ENCODE data around the gene DDR2.

DDR2 gene

DNA sequence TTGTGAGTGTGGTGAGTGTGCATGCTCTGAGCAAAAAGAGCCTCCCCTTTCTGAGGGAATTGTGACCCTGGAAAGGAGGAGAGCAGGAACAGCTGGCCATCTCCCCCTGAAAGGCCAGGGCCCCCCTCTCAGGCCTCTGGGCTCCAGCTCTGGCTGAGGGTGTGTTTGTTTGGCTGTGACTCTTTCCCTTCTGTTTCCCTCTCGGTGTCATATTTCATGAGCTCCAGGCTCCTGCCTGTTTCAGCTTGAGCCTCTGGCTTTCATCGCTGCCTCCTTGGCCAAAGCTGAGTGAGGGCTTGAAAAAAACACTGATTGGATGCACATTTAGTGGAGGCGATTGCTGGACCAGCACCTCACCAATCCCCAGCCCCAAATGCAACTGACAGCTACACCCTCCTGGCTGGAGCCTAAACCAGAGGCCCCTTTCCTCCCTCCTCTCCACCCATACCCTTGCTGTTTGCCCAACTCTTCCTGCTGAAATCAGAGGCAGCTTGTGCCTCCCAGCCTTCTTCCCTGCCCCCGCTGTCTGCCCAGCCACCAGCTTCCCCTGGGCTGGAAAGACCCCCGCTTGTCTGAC is 64.1 kb downstream of the DDR2 start:
- DNase-seq (ENCODE audit: low read depth, low spot score) = no peak

DNA sequence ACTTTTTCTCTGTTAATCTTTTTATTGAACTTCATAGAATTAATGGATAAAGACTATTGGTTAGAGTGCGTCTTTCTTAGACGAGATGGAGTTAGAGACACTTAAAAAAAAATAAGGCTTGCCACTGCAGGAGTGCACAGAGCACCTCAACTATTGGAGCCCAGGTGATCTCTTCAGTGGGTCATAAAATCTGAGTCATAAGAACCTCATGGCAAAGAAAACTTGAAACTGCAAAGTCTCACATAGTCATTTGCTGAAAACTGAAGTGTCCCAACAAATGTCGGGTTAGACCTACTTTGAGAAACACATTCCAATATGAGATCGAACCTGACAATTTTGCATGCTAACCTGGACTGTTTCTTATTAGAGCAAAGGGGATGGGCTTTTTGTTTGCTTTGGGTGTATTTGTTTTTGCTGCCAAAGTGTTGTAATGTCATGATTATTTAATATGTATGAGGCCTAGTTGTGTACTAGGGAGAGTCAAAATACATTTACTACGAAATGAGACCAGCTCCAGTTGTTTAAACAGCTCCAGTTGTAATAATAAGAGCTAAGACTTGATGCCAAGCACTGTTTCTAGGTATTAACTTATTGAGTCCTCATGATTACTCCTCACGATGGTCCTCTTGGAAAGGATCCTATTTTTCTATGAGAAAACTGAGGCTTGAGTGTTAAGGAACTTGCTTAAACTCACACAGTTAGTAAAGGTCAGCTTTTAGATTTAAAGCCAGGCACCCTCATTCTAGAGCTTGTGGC is 65.1 kb downstream of the DDR2 start:
- DNase-seq (ENCODE audit: low read depth, low spot score) = no peak

DNA sequence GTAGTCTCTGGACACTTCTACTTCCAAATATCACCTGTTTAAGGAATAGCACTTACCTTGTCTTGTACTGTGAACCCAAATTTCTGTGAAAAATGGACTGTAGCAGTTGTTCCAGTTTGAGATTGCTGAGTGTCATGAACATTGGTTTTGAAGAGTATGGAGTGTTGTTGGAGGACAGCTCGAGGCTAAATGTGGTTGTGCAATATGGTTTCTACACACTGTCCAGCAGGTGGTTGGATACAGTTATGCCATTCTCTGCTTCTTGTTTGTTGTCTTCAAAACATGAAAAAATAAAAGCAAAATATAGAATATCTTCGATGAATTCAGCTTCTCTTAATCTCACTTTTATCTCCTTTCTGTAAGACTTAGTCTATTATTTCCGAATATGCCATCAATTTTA is 67.1 kb downstream of the DDR2 start:
- no peak for DNase-seq (ENCODE audit: low read depth, low spot score)

DNA sequence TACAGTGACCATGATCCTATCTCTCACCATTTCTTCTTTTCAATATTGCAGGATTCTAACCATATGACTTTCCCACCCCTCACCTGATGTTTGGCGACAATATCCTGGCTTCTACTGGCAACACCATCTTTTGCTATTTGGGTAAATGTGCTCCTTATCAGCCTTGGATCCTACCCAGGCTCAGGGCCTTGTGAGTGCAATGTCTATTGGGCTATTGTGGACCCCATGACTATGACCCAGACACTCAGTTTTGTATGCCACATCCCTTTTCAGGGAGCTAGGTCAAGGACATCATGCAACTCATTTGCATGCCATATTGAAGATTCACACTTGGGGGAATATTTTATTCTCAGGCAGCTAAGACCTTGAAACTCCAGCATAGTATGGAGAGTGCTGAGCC is 67.9 kb downstream of the DDR2 start:
- no peak for DNase-seq (ENCODE audit: low read depth, low spot score)

DNA sequence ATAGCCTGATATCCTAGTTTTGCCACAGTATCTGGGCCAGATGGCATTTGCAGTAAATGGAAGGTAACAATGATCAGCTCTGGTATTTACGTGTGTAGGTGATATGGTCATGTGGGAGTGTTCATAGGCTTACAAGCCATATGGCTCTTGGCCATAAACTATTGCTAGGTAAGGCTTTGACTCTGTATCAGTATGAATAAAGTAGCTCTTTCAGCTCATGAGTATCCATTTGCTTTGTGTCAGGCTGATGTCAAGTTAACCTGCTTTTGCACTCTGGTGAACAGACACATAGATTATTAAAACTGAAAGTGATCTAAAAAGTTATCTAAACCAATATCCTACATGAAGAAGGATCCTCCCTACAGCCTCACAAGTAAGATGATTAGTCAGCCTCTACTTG is 69.0 kb downstream of the DDR2 start:
- no peak for DNase-seq (ENCODE audit: low read depth, low spot score)

DNA sequence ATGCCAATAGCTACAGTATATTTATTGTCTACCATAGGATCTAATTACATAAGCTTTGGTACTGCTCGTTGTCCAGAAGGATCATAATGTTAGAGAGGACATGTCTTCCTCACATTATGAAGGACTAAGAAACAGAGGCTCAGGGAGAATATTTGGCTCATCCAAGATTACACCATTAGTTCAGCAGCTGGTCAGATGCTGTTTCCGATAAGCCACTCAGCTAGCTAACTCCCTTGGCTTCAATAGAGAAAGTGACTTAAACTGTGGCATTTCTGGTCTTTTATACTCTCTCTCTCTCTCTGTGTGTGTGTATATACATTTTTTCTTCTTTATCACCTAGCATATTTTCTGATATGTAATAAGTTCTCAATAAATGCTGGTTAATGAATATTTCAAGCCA is 70.4 kb downstream of the DDR2 start:
- no peak for DNase-seq (ENCODE audit: low read depth, low spot score)

DNA sequence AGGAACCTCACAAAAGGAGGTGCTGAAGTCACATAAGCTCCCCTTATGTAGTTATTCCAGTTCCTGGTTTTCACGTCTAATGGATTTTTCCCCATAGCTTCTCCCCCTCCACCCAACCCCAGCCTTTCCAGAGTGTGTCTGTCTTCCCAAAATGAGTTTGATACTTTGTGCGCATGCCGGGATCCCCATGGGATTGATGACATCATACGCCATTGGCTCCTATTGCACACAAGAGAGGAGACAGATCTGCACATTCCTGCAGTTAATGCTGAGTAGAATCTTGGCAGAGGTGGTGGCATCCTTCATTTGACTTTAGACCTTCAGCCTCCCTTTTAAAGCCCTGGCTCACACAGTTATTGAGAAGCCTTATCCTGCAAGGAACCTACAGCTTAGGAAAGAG is 71.4 kb downstream of the DDR2 start:
- DNase-seq (ENCODE audit: low read depth, low spot score) = no peak

DNA sequence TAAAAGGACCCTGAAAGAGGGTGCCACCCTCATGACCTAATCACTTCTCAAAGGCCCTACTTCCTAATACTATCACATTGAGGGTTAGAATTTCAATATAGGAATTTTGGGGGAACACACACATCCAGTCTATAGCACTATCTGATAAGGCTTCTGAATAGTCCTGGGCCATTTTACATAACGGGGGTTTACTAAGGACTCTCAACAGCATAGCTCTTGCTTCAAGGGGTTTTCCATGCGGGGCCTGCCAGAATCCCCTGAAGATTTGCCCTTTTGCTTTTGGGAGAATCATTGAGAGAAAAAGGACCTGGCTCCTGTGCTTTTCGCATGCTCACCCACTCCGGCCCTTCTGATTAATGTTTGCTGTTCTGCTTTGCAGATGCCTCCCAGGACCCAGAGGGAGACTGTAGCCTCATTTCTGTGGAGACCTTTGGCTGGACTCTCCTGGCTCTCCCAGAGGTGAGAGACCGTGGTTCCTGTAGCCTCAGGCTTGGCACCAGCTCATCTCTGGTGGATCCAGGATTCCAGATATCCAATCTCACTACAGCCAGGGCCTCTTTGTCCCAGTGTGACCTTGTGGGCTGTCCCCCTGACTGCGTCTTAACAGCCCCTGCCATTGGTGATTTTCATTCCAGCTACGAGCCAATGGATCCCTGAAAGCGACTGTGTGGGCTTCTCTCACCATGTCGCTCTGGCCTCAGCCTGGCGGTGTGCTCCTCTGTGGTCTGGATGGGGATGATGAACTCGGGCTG is 72.6 kb downstream of the DDR2 start:
- DNase-seq (ENCODE audit: low read depth, low spot score) = no peak

DNA sequence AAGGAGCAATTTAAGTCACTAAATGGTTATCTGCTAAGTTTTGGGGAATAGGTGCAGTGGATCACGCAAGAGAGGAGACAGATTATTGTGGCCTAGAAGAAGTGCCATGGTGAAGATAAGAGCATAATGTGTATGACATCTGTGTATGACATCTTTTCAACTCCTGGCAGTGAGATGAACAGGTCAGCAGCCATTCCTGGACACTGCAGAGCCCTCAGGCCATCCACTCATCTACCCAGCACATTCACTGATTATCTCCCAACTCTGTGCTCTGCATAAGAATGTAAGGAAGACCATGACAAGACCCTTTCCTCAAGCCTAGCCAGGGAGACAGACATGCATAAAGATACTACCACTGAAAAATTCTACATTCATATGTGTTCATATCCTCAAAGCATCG is 73.7 kb downstream of the DDR2 start:
- no peak for DNase-seq (ENCODE audit: low read depth, low spot score)

DNA sequence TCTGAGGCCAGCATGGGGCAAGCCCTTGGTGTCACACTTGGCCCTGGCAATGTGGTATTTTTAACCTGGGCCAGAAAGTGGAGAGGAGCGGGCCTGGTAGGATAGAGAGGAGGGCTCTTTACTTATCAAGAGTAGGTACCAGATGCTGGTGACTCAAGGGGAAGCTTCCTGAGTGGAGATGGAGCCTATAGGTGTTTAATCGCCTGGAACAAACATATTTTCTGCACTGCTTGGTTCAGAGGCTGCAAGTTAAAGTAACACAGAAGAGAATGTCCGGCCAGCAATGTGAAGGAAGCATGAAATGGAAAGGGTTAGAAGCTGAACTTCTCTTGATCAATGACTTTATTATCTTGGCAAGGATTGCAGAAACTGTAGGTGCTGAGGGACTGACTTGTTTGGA is 74.3 kb downstream of the DDR2 start:
- DNase-seq (ENCODE audit: low read depth, low spot score) = no peak

DNA sequence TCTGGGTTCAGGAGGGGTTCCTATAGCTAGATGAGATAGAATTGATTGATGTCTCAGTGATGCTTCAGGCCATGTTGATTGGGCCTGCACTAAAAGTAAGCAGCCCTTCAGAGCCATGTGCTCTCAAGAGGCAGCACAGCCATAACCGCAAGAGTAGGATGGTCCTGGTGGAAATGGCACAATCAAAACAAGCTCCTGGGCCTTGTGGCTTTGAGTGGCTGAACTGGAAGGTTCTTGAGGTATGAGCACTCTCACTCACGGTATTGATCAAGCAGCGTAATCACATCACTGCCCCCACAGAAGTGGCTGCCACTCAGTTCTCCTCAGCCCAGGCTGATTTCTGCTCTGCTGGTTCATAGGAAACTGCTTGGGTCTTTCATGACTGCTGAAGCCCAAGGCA is 76.0 kb downstream of the DDR2 start:
- no peak for DNase-seq (ENCODE audit: low read depth, low spot score)

DNA sequence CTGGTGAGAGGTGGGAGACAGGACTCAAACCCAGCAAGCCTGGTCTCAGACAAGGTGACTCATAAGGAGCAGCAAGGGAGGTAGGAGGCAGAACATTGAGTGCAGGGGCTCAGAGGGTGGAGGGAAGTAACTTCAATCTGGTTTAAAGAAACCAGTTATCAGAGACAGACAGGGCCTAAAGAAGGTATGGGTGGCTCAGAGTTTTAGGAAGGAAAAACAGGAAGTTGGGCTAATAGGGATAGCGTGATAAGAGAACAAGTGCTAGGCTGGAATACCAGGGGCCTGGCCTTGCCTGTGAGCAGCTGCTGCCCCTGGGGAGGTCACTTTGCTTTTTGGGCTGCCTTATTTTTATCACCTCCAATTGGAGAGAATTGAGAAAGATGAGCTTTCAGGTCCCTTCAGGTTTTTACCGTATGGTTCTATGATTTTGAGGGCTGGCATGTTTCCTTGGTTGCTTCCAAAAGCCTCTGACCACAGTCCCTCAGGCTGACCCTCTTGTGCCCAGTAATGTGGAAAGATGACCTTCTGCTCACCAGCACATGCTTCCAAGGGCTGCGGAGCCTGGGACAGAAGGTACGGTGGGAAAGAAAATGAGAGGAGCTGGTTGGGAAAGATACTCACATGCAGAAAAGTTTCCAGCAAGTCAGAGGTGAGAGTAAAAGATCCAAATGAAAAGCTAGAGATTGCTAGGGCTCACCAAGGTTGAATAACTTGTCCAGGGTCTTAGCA is 77.0 kb downstream of the DDR2 start:
- DNase-seq (ENCODE audit: low read depth, low spot score) = no peak

DNA sequence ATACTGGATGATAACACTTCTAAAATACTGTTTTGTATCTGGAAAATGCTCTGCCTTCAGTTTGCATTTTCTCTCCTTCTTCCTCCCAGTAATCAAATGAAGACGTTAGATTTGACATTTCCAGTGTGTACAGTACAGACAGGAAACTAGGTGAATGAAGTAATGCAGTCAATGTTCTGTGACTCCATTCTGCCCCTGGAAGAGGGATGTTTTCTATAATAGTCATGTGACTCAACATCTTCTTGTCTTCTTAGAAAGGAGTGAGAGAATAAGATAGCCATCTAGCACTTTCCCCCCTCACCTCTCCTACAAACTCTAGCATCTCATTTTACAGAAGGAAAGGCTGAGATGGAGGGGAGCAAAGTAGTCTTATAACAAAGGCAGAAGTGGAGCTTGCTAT is 77.6 kb downstream of the DDR2 start:
- no peak for DNase-seq (ENCODE audit: low read depth, low spot score)

DNA sequence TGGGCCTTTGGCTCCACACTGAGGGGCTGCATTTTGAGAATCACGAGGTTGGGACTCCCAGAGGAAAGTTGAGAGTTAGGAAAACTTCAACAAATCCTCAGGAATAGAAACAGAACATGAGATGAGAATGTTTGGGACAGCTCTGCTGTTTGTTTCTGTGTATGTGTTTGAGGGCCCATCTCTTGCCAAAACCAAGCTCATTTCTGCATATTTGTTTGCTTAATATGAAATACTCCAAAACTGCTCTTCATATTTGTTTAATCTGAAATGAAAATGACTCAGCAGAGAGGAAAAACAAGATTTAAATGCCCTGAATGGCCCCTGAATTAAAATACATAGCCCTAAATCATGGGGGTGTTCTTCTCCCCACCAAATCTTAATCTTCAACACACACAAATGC is 78.1 kb downstream of the DDR2 start:
- no peak for DNase-seq (ENCODE audit: low read depth, low spot score)

DNA sequence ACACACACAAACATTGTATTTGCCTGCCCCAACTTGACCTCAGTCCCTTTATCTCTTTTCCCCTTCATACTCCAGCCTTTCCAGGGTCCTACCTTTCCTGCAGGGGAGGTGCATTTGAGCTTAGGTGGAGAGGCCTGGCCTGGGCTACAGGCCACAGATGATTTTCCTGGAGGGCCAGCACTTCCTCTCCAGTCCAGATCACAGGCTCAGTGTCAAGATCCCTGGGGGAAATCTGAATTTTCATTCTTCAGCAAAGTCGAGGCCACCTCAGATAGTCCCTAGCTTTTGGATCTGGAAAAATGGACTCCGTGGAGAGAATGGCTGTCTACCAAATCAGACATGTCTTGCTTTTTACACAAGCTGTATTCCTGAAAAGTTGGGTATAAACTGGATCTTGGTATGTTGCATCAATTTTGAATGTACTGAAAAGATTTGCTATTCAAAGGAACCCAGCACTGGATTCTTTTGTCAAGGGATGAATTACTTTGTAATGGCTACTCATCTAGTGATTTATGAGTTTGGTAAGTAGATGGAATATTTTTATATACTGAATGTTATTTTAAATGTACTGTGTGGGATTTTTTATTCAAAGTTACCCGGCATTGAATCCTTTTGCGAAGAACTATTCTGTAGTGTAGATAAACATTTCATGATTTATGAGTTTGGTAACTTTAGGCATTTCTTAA is 78.7 kb downstream of the DDR2 start:
- no peak for DNase-seq (ENCODE audit: low read depth, low spot score)

DNA sequence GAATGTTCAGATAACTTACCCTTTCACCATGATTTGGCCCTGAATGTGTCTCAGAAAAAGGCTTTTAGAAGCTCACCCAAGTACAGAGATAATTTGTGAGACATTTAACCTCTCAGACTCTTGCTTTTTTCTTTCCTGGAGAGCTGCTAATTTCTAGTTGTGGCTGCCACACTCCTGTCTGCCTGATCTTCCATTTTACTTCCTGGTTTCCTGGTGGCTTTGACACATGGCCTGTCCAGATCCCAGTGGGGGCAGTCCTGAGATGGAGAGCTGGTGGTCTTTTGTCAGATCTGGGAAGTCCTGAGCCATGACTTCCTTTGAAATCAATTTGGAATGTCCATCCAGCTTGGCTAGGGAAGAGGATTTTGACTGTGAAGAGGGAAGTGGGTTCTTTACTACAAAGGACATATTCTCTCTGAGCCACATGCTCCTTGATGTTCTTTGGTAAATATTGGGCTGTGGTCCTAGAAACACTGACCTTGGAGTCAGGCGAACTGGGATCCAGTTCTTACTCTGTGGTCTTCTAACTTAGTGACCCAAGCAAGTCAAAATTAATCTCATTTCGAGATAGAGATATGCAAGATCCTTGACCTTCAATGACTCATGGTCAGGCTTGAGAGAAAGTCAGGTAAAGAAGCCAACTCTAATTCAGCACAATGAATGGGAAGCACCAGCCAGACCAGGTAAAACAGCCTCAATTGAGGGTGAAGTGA is 80.2 kb downstream of the DDR2 start:
- DNase-seq (ENCODE audit: low read depth, low spot score) = no peak

DNA sequence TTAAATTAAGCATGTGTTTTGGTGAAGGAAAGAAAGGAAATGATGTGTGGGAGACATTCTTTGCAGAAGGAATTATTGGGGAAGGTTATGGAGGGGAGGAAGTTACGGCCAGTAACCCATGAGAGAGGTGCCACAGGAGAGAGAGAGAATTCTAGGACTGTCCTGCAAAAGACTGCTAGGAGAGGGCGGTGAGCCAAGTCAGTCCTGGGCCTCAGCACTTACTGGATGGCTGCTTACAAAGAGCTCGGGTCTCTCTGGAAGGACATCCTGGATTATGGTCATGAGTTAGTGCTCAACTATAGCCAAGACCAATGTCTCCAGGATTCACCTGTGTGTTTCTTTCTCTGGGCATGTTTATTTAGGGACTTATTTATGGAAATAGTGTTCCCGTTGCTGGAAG is 83.9 kb downstream of the DDR2 start:
- DNase-seq (ENCODE audit: low read depth, low spot score) = no peak

DNA sequence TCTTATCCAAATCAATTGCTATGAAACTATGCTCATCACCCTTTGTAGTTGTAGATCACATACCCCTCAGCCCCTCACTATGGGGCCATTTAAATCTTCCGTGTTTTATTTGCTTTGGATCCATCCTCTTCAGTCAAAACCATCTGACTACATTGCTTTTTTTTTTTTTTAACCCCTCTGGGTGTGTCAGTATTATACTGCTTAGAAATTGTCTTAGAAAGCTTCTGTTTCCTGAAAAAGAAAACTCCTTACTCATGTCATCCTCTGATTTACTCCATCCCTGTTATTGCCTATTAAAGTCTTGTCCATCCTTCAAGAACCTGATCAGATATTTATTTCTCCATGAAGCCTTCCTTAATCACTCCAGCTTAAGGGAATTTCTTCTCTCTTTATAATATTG is 84.3 kb downstream of the DDR2 start:
- DNase-seq (ENCODE audit: low read depth, low spot score) = no peak

DNA sequence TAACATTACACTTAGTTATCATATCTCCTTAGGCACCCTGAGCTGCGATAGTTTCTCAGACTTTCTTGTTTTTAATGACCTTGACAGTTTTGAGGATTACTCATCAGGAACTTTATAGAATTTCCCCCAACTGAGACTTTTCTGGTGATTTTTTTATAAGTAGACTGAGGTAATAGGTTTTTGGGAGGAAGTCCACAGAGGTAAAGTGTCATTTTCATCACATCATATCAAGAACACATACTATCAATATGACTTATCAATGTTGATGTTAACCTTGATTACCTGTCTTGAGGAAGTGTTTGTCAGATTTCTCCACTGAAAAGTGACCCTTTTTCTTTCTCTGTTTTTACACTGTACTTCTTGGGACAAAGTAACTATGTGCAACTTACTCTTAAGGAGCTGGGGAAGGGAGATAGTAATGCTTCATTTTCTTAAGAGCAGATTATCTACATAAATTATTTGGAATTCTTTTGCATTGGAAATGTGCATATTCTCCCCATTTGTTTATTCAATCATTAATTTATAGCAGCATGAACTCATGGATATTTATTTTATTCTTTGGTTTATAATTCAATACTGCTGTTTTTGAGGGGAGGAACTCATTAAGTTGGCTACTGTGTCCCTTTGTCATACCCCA is 85.4 kb downstream of the DDR2 start:
- DNase-seq (ENCODE audit: low read depth, low spot score) = no peak

DNA sequence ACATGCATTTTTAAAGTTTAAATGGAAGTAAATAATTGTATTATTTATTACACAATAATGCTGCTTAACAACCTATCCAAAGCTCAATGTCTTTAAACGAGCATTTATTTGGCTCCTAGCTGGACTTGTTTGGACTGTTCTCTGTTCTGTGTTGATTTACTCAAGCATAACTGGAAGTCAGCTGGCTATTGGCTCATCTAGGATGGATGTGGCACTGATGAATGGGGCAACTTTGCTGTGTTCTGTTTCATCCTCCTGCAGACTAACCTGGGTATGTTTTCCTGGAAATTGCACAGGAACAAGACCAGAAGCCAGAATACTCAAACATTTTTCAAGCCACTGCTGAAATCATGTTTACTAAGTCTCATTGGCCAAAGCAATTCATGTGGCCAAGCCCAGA is 87.4 kb downstream of the DDR2 start:
- DNase-seq (ENCODE audit: low read depth, low spot score) = no peak

DNA sequence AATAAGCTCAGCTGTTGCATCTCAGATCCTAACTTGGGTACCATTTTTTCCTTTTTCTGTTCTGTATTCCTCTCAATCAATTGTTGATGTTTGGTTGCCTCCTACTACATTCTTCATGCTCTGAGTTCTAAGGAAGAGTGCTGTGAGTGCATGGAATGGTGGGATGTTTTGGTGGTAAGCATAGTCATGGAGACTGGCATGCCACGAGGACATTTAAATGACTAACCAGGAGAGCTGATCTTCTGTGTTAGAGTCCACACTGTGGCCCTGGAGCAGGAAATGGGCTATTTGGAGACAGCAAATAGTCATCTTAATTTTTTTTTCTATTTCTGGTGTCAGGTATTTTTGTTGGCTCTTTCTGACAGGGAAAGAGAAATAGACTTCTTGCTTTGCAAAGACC is 88.7 kb downstream of the DDR2 start:
- DNase-seq (ENCODE audit: low read depth, low spot score) = no peak
